Measurements from ENCODE around the gene TAF12. TPM values are rescaled to one million over a fixed set of nuclear protein-coding genes. Genes with fewer than 3 reads are reported as not detected.

TAF12 gene
- total and polyA plus RNA-seq, 10 of the 15 experiments (the other 5 are each of a cell fraction or from before 2014, with no cell fraction given) = 18.3 to 43.3 (median 28.6) TPM

- TF ChIP-seq MEF2A (IDR thresholded peaks at IDR 0.05; ENCODE audit: insufficient read depth, low read depth, low read length) (peak; percentile 94), SKIL (IDR thresholded peaks at IDR 0.05; ENCODE audit: low read depth, poor library complexity, severe bottlenecking) (peak; percentile 89), KDM1A (IDR thresholded peaks at IDR 0.05; ENCODE audit: borderline replicate concordance) (no peak), JUND (IDR thresholded peaks at IDR 0.05; ENCODE audit: low read depth, low read length) (no peak), POLR2A (IDR thresholded peaks at IDR 0.05; ENCODE audit: low read depth, low read length) (peak; percentile 97), RELB (IDR thresholded peaks at IDR 0.05; ENCODE audit: low read depth) (peak; percentile 85), NRF1 (conservative IDR thresholded peaks at IDR 0.05; ENCODE audit: low read depth, low read length) (no peak), ZNF24 (IDR thresholded peaks at IDR 0.05) (peak; percentile 77), NFYB (IDR thresholded peaks at IDR 0.05; ENCODE audit: insufficient read depth, low read depth, low read length) (no peak), PML (IDR thresholded peaks at IDR 0.05; ENCODE audit: low read length) (peak; percentile 100), POLR2AphosphoS5 (IDR thresholded peaks at IDR 0.05; ENCODE audit: low read length) (peak; percentile 100), SREBF2 (IDR thresholded peaks at IDR 0.05; ENCODE audit: low read length) (no peak), CHD4 (IDR thresholded peaks at IDR 0.05) (no peak), GATAD2B (conservative IDR thresholded peaks at IDR 0.05; ENCODE audit: low read depth) (peak; percentile 75), CEBPZ (IDR thresholded peaks at IDR 0.05; ENCODE audit: low read depth, low read length) (peak; percentile 80), ASH2L (IDR thresholded peaks at IDR 0.05; ENCODE audit: borderline replicate concordance, low read depth) (no peak), TCF12 (IDR thresholded peaks at IDR 0.05; ENCODE audit: low read depth, low read length) (peak; percentile 98), SIN3A (IDR thresholded peaks at IDR 0.05; ENCODE audit: low read depth, low read length) (peak; percentile 25; the same call in 1 of the 2 replicates), SREBF1 (IDR thresholded peaks at IDR 0.05; ENCODE audit: low read length) (0 out of 2 replicates have a peak, but pooled peaks have one; percentile 52)
- TF ChIP-seq, protein P1, sequence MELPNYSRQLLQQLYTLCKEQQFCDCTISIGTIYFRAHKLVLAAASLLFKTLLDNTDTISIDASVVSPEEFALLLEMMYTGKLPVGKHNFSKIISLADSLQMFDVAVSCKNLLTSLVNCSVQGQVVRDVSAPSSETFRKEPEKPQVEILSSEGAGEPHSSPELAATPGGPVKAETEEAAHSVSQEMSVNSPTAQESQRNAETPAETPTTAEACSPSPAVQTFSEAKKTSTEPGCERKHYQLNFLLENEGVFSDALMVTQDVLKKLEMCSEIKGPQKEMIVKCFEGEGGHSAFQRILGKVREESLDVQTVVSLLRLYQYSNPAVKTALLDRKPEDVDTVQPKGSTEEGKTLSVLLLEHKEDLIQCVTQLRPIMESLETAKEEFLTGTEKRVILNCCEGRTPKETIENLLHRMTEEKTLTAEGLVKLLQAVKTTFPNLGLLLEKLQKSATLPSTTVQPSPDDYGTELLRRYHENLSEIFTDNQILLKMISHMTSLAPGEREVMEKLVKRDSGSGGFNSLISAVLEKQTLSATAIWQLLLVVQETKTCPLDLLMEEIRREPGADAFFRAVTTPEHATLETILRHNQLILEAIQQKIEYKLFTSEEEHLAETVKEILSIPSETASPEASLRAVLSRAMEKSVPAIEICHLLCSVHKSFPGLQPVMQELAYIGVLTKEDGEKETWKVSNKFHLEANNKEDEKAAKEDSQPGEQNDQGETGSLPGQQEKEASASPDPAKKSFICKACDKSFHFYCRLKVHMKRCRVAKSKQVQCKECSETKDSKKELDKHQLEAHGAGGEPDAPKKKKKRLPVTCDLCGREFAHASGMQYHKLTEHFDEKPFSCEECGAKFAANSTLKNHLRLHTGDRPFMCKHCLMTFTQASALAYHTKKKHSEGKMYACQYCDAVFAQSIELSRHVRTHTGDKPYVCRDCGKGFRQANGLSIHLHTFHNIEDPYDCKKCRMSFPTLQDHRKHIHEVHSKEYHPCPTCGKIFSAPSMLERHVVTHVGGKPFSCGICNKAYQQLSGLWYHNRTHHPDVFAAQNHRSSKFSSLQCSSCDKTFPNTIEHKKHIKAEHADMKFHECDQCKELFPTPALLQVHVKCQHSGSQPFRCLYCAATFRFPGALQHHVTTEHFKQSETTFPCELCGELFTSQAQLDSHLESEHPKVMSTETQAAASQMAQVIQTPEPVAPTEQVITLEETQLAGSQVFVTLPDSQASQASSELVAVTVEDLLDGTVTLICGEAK (IDR thresholded peaks at IDR 0.05; ENCODE audit: borderline replicate concordance) = no peak
Observed at GRCh38 chr1:28648474-28649198, 5.8 kb upstream of the TAF12 start, which contains the start of gene RNU11 (continued).

Data from GM12878 (cell line).